OCI-LY1 (cell line): ENCODE data around the gene WBP2.
"Not testable (repeated sequence)": the region's sequence is repeated elsewhere in the genome, so short reads cannot be mapped to it uniquely, and the experiment has no call there.

Source experiments
- CTCF ChIP-seq: fragments of 200-600 bp; sonication (generic), shearing (Covaris generic); IDR thresholded peaks from 2 replicates; pipeline ENCODE4 v1.5.1; 2017; ENCODE audit warnings: mild to moderate bottlenecking, antibody characterized with exemption, low read length, moderate library complexity, mixed read lengths
- EZH2 ChIP-seq: fragments of 200-600 bp; sonication (generic), shearing (Covaris generic); IDR thresholded peaks from 2 replicates; pipeline ENCODE4 v1.8.0; 2017; ENCODE audit warnings: borderline replicate concordance, mixed run types, mild to moderate bottlenecking, antibody characterized with exemption, low read length, moderate library complexity, mixed read lengths

GRCh38 chr17:75868730-75869281 lies 13.7 kb upstream of the WBP2 start:
- not testable (repeated sequence) for TF ChIP-seq CTCF, EZH2
